MCF 10A (cell line): ENCODE measurements around the gene LRP1B. TPM values are rescaled to one million over a fixed set of nuclear protein-coding genes. Genes with fewer than 3 reads are reported as not detected.
"Not testable (repeated sequence)": the region's sequence is repeated elsewhere in the genome, so short reads cannot be mapped to it uniquely, and the experiment has no call there.

Source experiments
- BruUV-seq: library from RNA; stranded (reverse); fragments of 400-500 nt; replicated peaks from 2 replicates; lab custom pipeline; 2021; lab: Mats Ljungman, UMichigan
- CTCF ChIA-PET: fragments of 300-600 bp; sonication (Branson Sonifier 250); formaldehyde crosslinking; extraction: SDS; loops from one replicate; lab custom pipeline; 2021; ENCODE audit warnings: antibody characterized with exemption, inconsistent platforms; lab: Yijun Ruan, JAX
- POLR2A ChIA-PET: fragments of 300-600, 350-650 bp; sonication (Branson Sonifier 250); formaldehyde crosslinking; extraction: SDS; loops from one replicate; lab custom pipeline; 2020; ENCODE audit warnings: antibody characterized with exemption, inconsistent platforms; lab: Yijun Ruan, JAX
- DNase-seq: peaks from one replicate; pipeline ENCODE4 v3.0.0-alpha.2; 2018; ENCODE audit not compliant: unreplicated experiment
- H3K27ac Mint-ChIP-seq: one replicate; pipeline ENCODE4 v1.8.0; 2022; ENCODE audit warnings: mild to moderate bottlenecking, low read depth, mixed read lengths; ENCODE audit not compliant: unreplicated experiment
- H3K27me3 Mint-ChIP-seq: one replicate; pipeline ENCODE4 v1.8.0; 2022; ENCODE audit warnings: mixed read lengths; ENCODE audit not compliant: insufficient read depth, unreplicated experiment
- H3K36me3 Mint-ChIP-seq: one replicate; pipeline ENCODE4 v1.8.0; 2022; ENCODE audit warnings: mild to moderate bottlenecking, moderate library complexity, mixed read lengths; ENCODE audit not compliant: insufficient read depth, unreplicated experiment
- H3K4me1 Mint-ChIP-seq: one replicate; pipeline ENCODE4 v1.8.0; 2022; ENCODE audit warnings: mixed read lengths; ENCODE audit not compliant: insufficient read depth, unreplicated experiment
- H3K4me3 Mint-ChIP-seq: one replicate; pipeline ENCODE4 v1.8.0; 2022; ENCODE audit warnings: mild to moderate bottlenecking, moderate library complexity, mixed read lengths; ENCODE audit not compliant: unreplicated experiment
- H3K9me3 Mint-ChIP-seq: one replicate; pipeline ENCODE4 v1.8.0; 2022; ENCODE audit warnings: mixed read lengths; ENCODE audit not compliant: unreplicated experiment
- CTCF ChIP-seq: fragments of 200-600 bp; IDR thresholded peaks from one replicate; pipeline ENCODE4 v1.8.0; 2022; ENCODE audit warnings: antibody characterized with exemption, mild to moderate bottlenecking; ENCODE audit not compliant: unreplicated experiment
- intact Hi-C: fragments of 100-400 bp; cut with micrococcal nuclease; formaldehyde crosslinking; loops from 2 replicates; pipeline ENCODE4 v1.14.1; 2022
- total RNA-seq: library from RNA; stranded (reverse); gene quantifications from 2 replicates; pipeline ENCODE4 v1.2.3, GENCODE V29; 2022

The LRP1B gene
- total RNA-seq, 1 experiment from 2014 or later, result not detected

- no peaks in the 10 kb centered on the region for H3K9me3 Mint-ChIP-seq
- no peak overlapping the region for H3K27ac Mint-ChIP-seq
- ChIA-PET CTCF (no interaction called here), POLR2A (no interaction called here)
- peaks cover 53% of the 10 kb centered on the region for H3K27me3 Mint-ChIP-seq
- no peak overlapping the region for H3K4me3 Mint-ChIP-seq
- H3K4me1 Mint-ChIP-seq, result no peaks in the 10 kb centered on the region
- H3K36me3 Mint-ChIP-seq, result no peaks in the 10 kb centered on the region
- intact Hi-C loops, result no loop called here
- no peak for TF ChIP-seq CTCF
- no TSS peak for BruUV-seq
- no peak for DNase-seq
Observed at GRCh38 chr2:141828761-141829160, 302.1 kb downstream of the LRP1B start.

- Mint-ChIP-seq H3K9me3 (no peaks in the 10 kb centered on the region), H3K27ac (no peak overlapping the region), H3K4me3 (no peak overlapping the region), H3K4me1 (no peaks in the 10 kb centered on the region), H3K27me3 (peaks cover 16% of the 10 kb centered on the region), H3K36me3 (no peaks in the 10 kb centered on the region)
- BruUV-seq, result no TSS peak
- DNase-seq, result no peak
- no peak for TF ChIP-seq CTCF
- CTCF ChIA-PET, result interaction anchor here (0.6 to 0.9 kb wide), 2 partner anchors 60 to 144 kb away, joined by 3 read pairs; no protein-coding TSS in a partner anchor
- POLR2A ChIA-PET, result no interaction called here
- intact Hi-C loops, result no loop called here
Observed at GRCh38 chr2:141824790-141825189, 306.0 kb downstream of the LRP1B start.

GRCh38 chr2:141820893-141821292, 309.9 kb downstream of the LRP1B start:
- Mint-ChIP-seq H3K27ac (no peak overlapping the region), H3K9me3 (no peaks in the 10 kb centered on the region), H3K4me1 (no peaks in the 10 kb centered on the region), H3K27me3 (peaks cover 6% of the 10 kb centered on the region), H3K36me3 (no peaks in the 10 kb centered on the region), H3K4me3 (no peak overlapping the region)
- ChIA-PET POLR2A (no interaction called here), CTCF (no interaction called here)
- DNase-seq, result no peak
- TF ChIP-seq CTCF, result no peak
- no TSS peak for BruUV-seq
- intact Hi-C loops, result no loop called here

- peaks cover 24% of the 10 kb centered on the region for H3K9me3 Mint-ChIP-seq
- CTCF ChIA-PET, result interaction anchor here (1.2 kb wide), 1 partner anchor 96 kb away, joined by 4 read pairs; no protein-coding TSS in a partner anchor
- POLR2A ChIA-PET, DNase-seq, H3K4me3 Mint-ChIP-seq, BruUV-seq, H3K27ac Mint-ChIP-seq, H3K36me3 Mint-ChIP-seq, intact Hi-C loops, H3K4me1 Mint-ChIP-seq, H3K27me3 Mint-ChIP-seq: not testable (repeated sequence)
Observed at GRCh38 chr2:141815320-141815719, 315.5 kb downstream of the LRP1B start.

DNA sequence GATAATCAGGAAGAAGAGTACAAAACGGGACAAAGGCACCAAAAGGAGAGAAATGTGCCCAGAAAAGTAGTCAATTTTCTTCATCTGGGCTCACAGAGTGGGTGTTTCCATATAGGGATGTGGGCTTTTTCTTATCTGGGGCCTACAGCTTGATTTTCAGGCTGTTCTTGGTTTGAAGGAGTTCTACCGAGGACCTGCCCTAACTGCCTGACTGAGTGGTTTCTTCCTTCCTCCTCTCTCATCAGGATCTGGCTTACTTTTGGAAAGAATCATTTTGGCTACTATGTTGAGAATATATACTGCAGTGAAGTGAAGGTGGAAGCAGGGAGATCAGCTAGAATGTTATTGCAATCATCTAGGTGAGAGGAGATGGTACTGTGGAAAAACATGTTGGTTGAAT, 316.7 kb downstream of the LRP1B start:
- DNase-seq, result no peak
- TF ChIP-seq CTCF, result no peak
- ChIA-PET CTCF (no interaction called here), POLR2A (no interaction called here)
- Mint-ChIP-seq H3K27ac (no peak overlapping the region), H3K27me3 (peaks cover 16% of the 10 kb centered on the region), H3K9me3 (peaks cover 24% of the 10 kb centered on the region), H3K4me1 (no peaks in the 10 kb centered on the region), H3K4me3 (no peak overlapping the region), H3K36me3 (no peaks in the 10 kb centered on the region)
- no TSS peak for BruUV-seq
- intact Hi-C loops, result no loop called here
